Measurements from ENCODE around the gene ZNF148.

Gene ZNF148

GRCh38 chr3:125289429-125289981 lies 85.6 kb downstream of the ZNF148 start:
- WGBS (ENCODE audit: insufficient coverage, insufficient read length) = no CpG with 5 or more reads among the region's 4 CpGs
- Histone ChIP-seq H3K27me3 (ENCODE audit: control insufficient read depth, insufficient read depth, low read length) (no peaks in the 10 kb centered on the region), H3K4me3 (ENCODE audit: low read length) (no peak overlapping the region), H3K36me3 (ENCODE audit: control insufficient read depth, insufficient read depth, low read length) (no peaks in the 10 kb centered on the region), H3K4me1 (ENCODE audit: control insufficient read depth, insufficient read depth, low read length) (no peaks in the 10 kb centered on the region), H3K9me3 (ENCODE audit: control insufficient read depth, insufficient read depth, low read length) (no peaks in the 10 kb centered on the region), H3K27ac (ENCODE audit: low read length) (no peak overlapping the region)
- no peak for DNase-seq (ENCODE audit: low read depth, low spot score)

DNA sequence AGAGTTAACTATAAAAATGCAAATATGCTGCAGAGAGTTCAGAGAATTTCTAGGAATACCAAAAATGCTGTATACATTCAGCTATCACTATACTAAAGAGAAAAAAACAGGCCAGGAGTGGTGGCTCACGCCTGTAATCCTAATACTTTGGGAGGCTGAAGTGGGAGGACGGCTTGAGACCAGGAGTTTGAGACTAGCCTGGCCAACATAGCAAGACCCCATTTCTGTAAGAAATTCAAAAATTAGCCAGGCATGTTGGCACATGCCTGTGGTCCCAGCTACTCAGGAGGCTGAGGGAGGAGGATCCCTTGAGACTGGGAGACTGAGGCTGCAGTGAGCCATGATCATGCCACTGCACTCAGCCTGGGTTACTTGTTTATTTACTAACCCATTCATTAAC lies 87.9 kb downstream of the ZNF148 start:
- H3K27ac ChIP-seq (ENCODE audit: low read length) = no peak overlapping the region
- H3K36me3 ChIP-seq (ENCODE audit: control insufficient read depth, insufficient read depth, low read length) = no peaks in the 10 kb centered on the region
- DNase-seq (ENCODE audit: low read depth, low spot score) = no peak
- no peaks in the 10 kb centered on the region for H3K27me3 ChIP-seq (ENCODE audit: control insufficient read depth, insufficient read depth, low read length)
- H3K4me3 ChIP-seq (ENCODE audit: low read length) = no peak overlapping the region
- no peaks in the 10 kb centered on the region for H3K9me3 ChIP-seq (ENCODE audit: control insufficient read depth, insufficient read depth, low read length)
- H3K4me1 ChIP-seq (ENCODE audit: control insufficient read depth, insufficient read depth, low read length) = no peaks in the 10 kb centered on the region
- WGBS (ENCODE audit: insufficient coverage, insufficient read length) = no CpG with 5 or more reads among the region's 2 CpGs

- no peak overlapping the region for H3K4me3 ChIP-seq (ENCODE audit: low read length)
- no peaks in the 10 kb centered on the region for H3K36me3 ChIP-seq (ENCODE audit: control insufficient read depth, insufficient read depth, low read length)
- H3K9me3 ChIP-seq (ENCODE audit: control insufficient read depth, insufficient read depth, low read length) = no peaks in the 10 kb centered on the region
- DNase-seq (ENCODE audit: low read depth, low spot score) = no peak
- H3K27ac ChIP-seq (ENCODE audit: low read length) = no peak overlapping the region
- H3K27me3 ChIP-seq (ENCODE audit: control insufficient read depth, insufficient read depth, low read length) = no peaks in the 10 kb centered on the region
- no CpG with 5 or more reads among the region's 1 CpG for WGBS (ENCODE audit: insufficient coverage, insufficient read length)
- H3K4me1 ChIP-seq (ENCODE audit: control insufficient read depth, insufficient read depth, low read length) = no peaks in the 10 kb centered on the region
These were observed 93.7 kb downstream of the ZNF148 start for GRCh38 chr3:125281381-125281780.

GRCh38 chr3:125280668-125281361 lies 94.3 kb downstream of the ZNF148 start:
- Histone ChIP-seq H3K4me1 (ENCODE audit: control insufficient read depth, insufficient read depth, low read length) (no peaks in the 10 kb centered on the region), H3K27me3 (ENCODE audit: control insufficient read depth, insufficient read depth, low read length) (no peaks in the 10 kb centered on the region), H3K36me3 (ENCODE audit: control insufficient read depth, insufficient read depth, low read length) (no peaks in the 10 kb centered on the region), H3K27ac (ENCODE audit: low read length) (no peak overlapping the region), H3K4me3 (ENCODE audit: low read length) (no peak overlapping the region), H3K9me3 (ENCODE audit: control insufficient read depth, insufficient read depth, low read length) (no peaks in the 10 kb centered on the region)
- WGBS (ENCODE audit: insufficient coverage, insufficient read length) = no CpG with 5 or more reads among the region's 2 CpGs
- no peak for DNase-seq (ENCODE audit: low read depth, low spot score)

GRCh38 chr3:125278155-125278554 lies 97.0 kb downstream of the ZNF148 start:
- Histone ChIP-seq H3K36me3 (ENCODE audit: control insufficient read depth, insufficient read depth, low read length) (no peaks in the 10 kb centered on the region), H3K4me3 (ENCODE audit: low read length) (no peak overlapping the region), H3K9me3 (ENCODE audit: control insufficient read depth, insufficient read depth, low read length) (no peaks in the 10 kb centered on the region), H3K4me1 (ENCODE audit: control insufficient read depth, insufficient read depth, low read length) (no peaks in the 10 kb centered on the region), H3K27ac (ENCODE audit: low read length) (no peak overlapping the region), H3K27me3 (ENCODE audit: control insufficient read depth, insufficient read depth, low read length) (no peaks in the 10 kb centered on the region)
- no CpG with 5 or more reads among the region's 2 CpGs for WGBS (ENCODE audit: insufficient coverage, insufficient read length)
- no peak for DNase-seq (ENCODE audit: low read depth, low spot score)

DNA sequence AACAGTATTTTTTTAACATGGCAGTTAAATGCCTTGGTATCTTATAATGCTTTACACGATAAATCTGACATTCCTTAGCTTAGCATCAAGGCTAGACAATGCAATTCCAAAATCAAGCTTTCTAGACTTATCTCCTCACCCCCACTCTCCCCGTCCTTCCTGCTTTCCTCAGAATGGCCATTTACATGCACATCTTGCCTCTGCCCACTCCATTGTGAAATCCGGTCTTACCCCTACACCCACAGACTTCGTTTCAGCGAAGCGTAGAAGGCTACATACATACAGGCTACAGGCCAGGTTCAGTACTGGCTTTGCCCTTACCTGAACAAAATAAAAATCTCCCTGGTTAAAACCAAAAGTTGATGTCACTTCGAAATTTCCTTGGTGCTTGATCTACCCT lies 104.0 kb downstream of the ZNF148 start:
- Histone ChIP-seq H3K27ac (ENCODE audit: low read length) (no peak overlapping the region), H3K4me3 (ENCODE audit: low read length) (no peak overlapping the region), H3K9me3 (ENCODE audit: control insufficient read depth, insufficient read depth, low read length) (no peaks in the 10 kb centered on the region), H3K4me1 (ENCODE audit: control insufficient read depth, insufficient read depth, low read length) (peaks cover 2% of the 10 kb centered on the region; the same call in 1 of the 2 replicates), H3K27me3 (ENCODE audit: control insufficient read depth, insufficient read depth, low read length) (no peaks in the 10 kb centered on the region), H3K36me3 (ENCODE audit: control insufficient read depth, insufficient read depth, low read length) (no peaks in the 10 kb centered on the region; the same call in 1 of the 2 replicates)
- peak; percentile 20 for DNase-seq (ENCODE audit: low read depth, low spot score)
- no CpG with 5 or more reads among the region's 7 CpGs for WGBS (ENCODE audit: insufficient coverage, insufficient read length)

GRCh38 chr3:125267460-125267859 lies 107.7 kb downstream of the ZNF148 start:
- no CpG with 5 or more reads among the region's 1 CpG for WGBS (ENCODE audit: insufficient coverage, insufficient read length)
- H3K36me3 ChIP-seq (ENCODE audit: control insufficient read depth, insufficient read depth, low read length) = no peaks in the 10 kb centered on the region; the same call in 1 of the 2 replicates
- no peak for DNase-seq (ENCODE audit: low read depth, low spot score)
- H3K27ac ChIP-seq (ENCODE audit: low read length) = no peak overlapping the region
- H3K27me3 ChIP-seq (ENCODE audit: control insufficient read depth, insufficient read depth, low read length) = no peaks in the 10 kb centered on the region
- no peak overlapping the region for H3K4me3 ChIP-seq (ENCODE audit: low read length)
- no peaks in the 10 kb centered on the region for H3K9me3 ChIP-seq (ENCODE audit: control insufficient read depth, insufficient read depth, low read length)
- peaks cover 2% of the 10 kb centered on the region; the same call in 1 of the 2 replicates for H3K4me1 ChIP-seq (ENCODE audit: control insufficient read depth, insufficient read depth, low read length)

- no peak for DNase-seq (ENCODE audit: low read depth, low spot score)
- H3K4me1 ChIP-seq (ENCODE audit: control insufficient read depth, insufficient read depth, low read length) = peaks cover 2% of the 10 kb centered on the region; the same call in 1 of the 2 replicates
- WGBS (ENCODE audit: insufficient coverage, insufficient read length) = no CpG with 5 or more reads among the region's 3 CpGs
- no peaks in the 10 kb centered on the region for H3K9me3 ChIP-seq (ENCODE audit: control insufficient read depth, insufficient read depth, low read length)
- no peak overlapping the region for H3K4me3 ChIP-seq (ENCODE audit: low read length)
- H3K27ac ChIP-seq (ENCODE audit: low read length) = no peak overlapping the region
- no peaks in the 10 kb centered on the region; the same call in 1 of the 2 replicates for H3K36me3 ChIP-seq (ENCODE audit: control insufficient read depth, insufficient read depth, low read length)
- no peaks in the 10 kb centered on the region for H3K27me3 ChIP-seq (ENCODE audit: control insufficient read depth, insufficient read depth, low read length)
These were observed 108.2 kb downstream of the ZNF148 start for GRCh38 chr3:125266971-125267370.

DNA sequence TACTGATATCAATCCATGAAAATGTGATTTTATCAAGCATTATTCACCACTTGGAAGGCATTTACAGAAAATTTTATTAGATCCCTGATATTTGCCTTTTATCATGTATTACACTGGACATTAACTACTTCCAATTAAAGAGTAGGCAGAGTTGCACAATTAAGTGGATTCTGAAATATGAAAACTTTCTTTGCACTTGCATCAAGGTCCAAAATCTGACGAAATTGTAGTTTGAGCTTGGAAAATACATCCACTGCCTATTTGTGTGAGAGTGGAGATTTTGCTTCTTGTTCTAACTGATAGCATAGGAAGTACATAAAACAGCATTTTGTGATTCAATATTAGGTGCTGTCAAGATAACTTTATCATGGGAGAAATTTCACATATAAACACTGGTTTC lies 113.0 kb downstream of the ZNF148 start:
- H3K27me3 ChIP-seq (ENCODE audit: control insufficient read depth, insufficient read depth, low read length) = no peaks in the 10 kb centered on the region
- DNase-seq (ENCODE audit: low read depth, low spot score) = no peak
- no CpG with 5 or more reads among the region's 1 CpG for WGBS (ENCODE audit: insufficient coverage, insufficient read length)

GRCh38 chr3:125261031-125261430 lies 114.1 kb downstream of the ZNF148 start:
- Histone ChIP-seq H3K27me3 (ENCODE audit: control insufficient read depth, insufficient read depth, low read length) (no peaks in the 10 kb centered on the region), H3K4me3 (ENCODE audit: low read length) (no peak overlapping the region), H3K4me1 (ENCODE audit: control insufficient read depth, insufficient read depth, low read length) (no peaks in the 10 kb centered on the region), H3K27ac (ENCODE audit: low read length) (no peak overlapping the region), H3K9me3 (ENCODE audit: control insufficient read depth, insufficient read depth, low read length) (no peaks in the 10 kb centered on the region), H3K36me3 (ENCODE audit: control insufficient read depth, insufficient read depth, low read length) (no peaks in the 10 kb centered on the region)
- DNase-seq (ENCODE audit: low read depth, low spot score) = no peak
- WGBS (ENCODE audit: insufficient coverage, insufficient read length) = no CpG with 5 or more reads among the region's 1 CpG

More for the DNA sequence above, 113.0 kb downstream of the ZNF148 start:
- H3K36me3 ChIP-seq (ENCODE audit: control insufficient read depth, insufficient read depth, low read length) = no peaks in the 10 kb centered on the region
- no peaks in the 10 kb centered on the region for H3K4me1 ChIP-seq (ENCODE audit: control insufficient read depth, insufficient read depth, low read length)
- H3K27ac ChIP-seq (ENCODE audit: low read length) = no peak overlapping the region
- H3K9me3 ChIP-seq (ENCODE audit: control insufficient read depth, insufficient read depth, low read length) = no peaks in the 10 kb centered on the region
- H3K4me3 ChIP-seq (ENCODE audit: low read length) = no peak overlapping the region

GRCh38 chr3:125260158-125260557 lies 115.0 kb downstream of the ZNF148 start:
- Histone ChIP-seq H3K4me3 (ENCODE audit: low read length) (no peak overlapping the region), H3K4me1 (ENCODE audit: control insufficient read depth, insufficient read depth, low read length) (no peaks in the 10 kb centered on the region), H3K27ac (ENCODE audit: low read length) (no peak overlapping the region), H3K27me3 (ENCODE audit: control insufficient read depth, insufficient read depth, low read length) (no peaks in the 10 kb centered on the region), H3K9me3 (ENCODE audit: control insufficient read depth, insufficient read depth, low read length) (no peaks in the 10 kb centered on the region), H3K36me3 (ENCODE audit: control insufficient read depth, insufficient read depth, low read length) (no peaks in the 10 kb centered on the region)
- DNase-seq (ENCODE audit: low read depth, low spot score) = no peak
- WGBS (ENCODE audit: insufficient coverage, insufficient read length) = no CpG with 5 or more reads among the region's 2 CpGs
